ENCODE data around the gene CENPO.

DNA sequence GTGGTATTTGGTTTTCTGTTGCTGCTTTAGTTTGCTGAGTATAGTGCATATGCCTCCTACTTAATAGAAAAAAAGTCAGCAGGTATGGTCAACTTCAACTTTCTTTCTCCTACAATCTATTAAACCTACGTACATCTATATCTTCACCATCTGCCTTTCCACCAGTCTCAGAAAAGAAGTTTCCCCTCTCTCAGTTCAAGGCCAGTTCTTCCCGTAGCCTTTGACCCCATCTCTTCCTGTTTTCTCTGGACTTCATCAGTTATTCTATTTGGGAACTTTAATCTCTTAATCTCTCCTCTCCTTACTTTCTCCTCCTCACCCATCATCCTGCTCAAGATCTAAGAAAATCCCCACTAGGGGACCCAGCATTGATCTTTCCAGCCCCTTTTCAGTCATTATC lies 5.7 kb upstream of the CENPO start:
- TF ChIP-seq EZH2 (IDR thresholded peaks at IDR 0.05; ENCODE audit: insufficient read depth, poor library complexity, severe bottlenecking) (no peak), EZH2phosphoT487 (IDR thresholded peaks at IDR 0.05; ENCODE audit: insufficient read depth, low read depth) (no peak)

Measured in GM23248 (cell line).